GM18867 (cell line): ENCODE measurements around the gene RABGAP1L.
"Not testable (repeated sequence)": the region's sequence is repeated elsewhere in the genome, so short reads cannot be mapped to it uniquely, and the experiment has no call there.

ENCODE experiments used
- ATAC-seq: cut with Tn5 transposase; IDR thresholded peaks from one replicate; pipeline ENCODE4 v1.9.1; 2021; ENCODE audit warnings: mild to moderate bottlenecking, moderate library complexity; ENCODE audit not compliant: unreplicated experiment

Gene RABGAP1L

DNA sequence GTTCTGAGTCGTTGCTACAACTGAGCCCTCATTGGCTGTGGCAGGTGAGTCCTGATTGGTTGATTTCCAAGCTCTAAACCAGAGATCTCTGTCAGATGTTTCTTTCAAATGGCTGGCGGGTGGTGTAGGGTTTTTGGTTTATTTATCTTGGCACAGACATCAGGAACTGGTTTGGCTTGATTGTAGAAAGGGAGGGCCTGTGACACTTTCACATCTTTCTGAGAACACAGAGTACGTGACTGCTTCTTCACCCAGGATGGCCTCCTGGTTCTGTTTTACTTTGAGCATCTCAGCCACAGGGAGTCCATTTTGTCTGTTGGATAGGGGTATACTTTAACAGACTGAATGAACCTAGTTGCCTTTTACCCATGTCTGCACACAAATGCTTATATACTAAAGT lies 199.0 kb downstream of the RABGAP1L start:
- no peak for ATAC-seq

GRCh38 chr1:174358786-174359453 lies 199.6 kb downstream of the RABGAP1L start:
- ATAC-seq = no peak

DNA sequence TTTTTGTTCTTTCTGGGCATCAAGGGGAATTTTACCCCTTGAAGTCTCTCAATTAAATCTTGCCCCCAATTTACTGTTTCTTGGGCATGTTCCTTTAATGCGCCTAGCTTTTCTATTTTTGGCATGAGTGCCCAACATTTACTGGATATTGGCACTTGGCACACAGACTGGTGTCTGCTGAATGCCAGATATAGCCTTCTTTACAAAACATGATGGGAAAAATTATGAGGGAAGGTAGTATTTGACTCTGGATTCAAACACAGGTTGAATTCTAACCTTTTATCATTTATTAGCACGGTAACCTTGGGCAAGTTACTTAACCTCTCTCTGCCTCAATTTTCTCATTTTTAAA lies 200.1 kb downstream of the RABGAP1L start:
- ATAC-seq = no peak

DNA sequence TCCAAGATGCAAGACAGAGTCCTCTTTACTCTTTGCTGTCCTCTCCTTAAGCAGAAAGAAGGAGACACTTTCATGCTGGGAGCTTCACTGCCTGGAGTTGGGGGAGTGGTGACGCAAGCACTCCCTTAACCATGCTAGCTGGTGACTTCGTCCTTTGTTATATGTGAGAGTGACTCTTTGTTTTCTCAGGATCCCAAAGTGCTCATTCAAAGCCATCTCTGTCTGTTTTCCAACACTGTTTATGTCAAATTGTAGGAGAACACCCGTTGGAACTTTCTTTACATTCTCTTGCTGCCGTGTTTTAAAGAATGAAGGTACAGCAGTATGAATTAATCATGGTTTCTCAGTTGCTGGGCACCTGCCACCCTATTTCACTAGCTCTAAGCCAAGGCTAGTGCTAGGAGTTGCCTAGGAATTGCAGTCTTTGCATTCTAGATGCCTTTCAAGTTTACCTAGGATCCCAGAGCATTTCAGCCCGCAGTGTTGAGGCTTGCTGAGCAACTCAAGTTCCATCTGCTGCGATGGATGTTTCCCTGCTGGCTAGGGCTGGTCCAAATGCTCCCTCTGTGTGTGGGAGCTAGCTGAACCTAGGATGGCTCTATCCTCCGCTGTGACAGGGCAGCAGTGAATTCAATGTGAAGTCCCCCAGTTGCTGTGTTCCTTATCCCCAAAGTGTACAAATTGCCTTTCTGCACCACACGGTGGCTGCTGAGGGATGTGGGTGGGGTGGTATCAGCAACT lies 205.8 kb downstream of the RABGAP1L start:
- no peak for ATAC-seq

GRCh38 chr1:174366946-174367345 lies 207.6 kb downstream of the RABGAP1L start:
- ATAC-seq = no peak

GRCh38 chr1:174367892-174368291 lies 208.6 kb downstream of the RABGAP1L start:
- no peak for ATAC-seq

DNA sequence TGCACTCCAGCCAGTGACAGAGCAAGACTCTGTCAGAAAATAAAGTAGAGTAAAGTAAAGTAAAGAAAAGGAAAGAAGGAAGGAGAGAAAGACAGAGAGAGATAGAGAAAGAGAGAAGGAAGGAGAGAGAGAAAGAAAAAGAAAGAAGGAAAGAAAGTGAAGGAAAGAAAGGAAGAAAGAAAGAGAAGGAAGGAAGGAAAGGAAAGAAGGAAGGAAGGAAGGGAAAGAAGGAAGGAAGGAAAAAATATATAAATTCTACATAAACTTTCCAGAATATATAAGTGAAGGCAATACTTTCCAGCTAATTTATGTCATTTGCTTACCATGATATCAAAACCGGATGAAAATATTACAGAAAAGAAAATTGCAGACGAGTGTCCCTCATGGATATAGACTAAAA lies 216.7 kb downstream of the RABGAP1L start:
- no peak for ATAC-seq

DNA sequence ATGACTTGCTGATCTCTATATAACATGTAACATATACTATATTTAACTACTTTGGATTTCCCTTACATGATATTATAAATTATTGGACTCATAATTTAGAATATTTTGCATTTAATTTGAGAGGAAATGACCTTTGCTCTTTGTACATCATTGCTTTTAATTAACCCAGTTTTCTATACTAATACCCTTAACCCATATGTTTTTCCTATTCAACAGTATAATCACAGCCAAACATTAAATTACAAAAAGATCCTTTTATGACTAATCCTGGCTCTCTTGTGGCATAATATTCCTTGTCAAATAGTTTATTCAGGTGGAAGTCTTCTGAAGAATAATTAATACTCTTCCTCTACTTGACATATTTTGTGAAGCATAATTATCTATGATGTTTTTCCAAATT lies 232.4 kb downstream of the RABGAP1L start:
- no peak for ATAC-seq

DNA sequence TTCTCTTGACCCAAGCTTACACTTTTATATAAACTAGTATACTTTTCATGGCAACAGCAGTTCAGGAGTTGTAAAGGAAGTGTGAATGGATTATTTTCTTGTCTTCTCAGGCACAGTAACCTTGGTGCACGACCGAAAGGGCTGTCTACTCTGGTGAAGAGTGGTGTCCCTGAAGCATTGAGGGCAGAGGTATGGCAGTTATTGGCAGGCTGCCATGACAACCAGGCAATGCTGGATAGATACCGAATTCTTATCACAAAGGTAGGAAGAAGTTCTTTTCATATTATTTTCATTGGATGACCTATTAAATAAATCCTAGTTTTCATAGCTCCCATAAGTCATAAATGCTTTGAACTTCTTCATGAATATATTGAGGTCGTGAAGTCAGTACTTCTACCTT lies 234.6 kb downstream of the RABGAP1L start:
- no peak for ATAC-seq

GRCh38 chr1:174397261-174397660 lies 237.9 kb downstream of the RABGAP1L start:
- ATAC-seq = no peak

DNA sequence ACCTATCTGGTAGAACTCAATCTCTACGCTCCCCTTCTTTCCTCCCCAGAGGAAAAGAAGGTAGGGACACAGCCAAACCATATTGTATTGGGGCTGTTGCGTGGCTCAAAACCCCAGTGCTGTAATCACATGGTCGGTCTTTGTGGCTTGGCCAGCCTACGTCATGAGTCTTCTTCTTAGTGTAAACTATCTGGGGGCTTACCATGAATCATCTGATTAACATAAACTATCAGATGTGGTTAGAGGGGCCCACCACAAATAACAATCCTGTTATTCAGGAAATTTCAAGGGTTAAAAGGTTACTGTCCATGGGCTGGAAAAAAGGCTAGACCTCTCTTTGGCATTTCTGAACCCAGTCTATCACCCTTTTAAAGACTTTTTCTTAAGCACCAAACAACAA lies 238.9 kb downstream of the RABGAP1L start:
- no peak for ATAC-seq

DNA sequence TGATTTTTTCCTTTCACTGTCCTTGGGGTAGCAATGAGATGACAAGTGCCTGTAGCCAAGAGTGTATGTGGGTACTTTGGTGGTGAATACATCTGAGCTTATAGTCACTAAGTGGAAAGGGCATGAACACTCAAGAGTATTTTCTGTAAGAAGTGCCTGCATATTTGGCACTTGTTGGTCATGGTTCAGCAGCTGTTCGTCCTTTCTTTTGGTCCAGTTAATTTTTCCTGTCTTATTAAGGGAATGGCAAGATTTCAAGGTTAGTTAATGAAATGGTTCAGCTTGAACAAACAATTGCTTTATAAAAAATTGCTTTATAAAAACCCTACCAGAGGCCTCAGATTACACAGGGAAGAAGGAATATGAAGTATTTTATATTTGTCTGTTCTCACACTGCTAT lies 239.9 kb downstream of the RABGAP1L start:
- no peak for ATAC-seq

DNA sequence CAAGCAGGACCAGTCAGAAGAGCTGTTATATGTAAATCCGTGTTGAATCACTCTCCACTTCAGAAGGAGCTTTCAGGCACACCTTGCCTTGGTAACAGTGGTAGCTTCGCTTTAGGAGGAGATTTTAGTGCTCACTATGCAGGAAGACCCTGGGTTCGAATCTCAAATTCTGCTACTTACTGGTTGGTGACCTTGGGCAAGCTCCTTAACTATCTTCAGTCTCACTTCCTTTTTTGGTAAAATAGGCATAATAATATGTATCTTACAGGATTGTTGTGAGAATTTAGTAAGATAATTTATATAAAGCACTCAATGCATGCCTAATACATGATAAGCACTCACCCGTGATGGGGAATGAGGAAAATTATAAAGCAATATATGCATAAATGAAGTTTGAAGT lies 241.8 kb downstream of the RABGAP1L start:
- ATAC-seq = no peak

GRCh38 chr1:174405219-174405618 lies 245.9 kb downstream of the RABGAP1L start:
- ATAC-seq = no peak

- ATAC-seq = no peak
These were observed 247.1 kb downstream of the RABGAP1L start for GRCh38 chr1:174406421-174406820.

DNA sequence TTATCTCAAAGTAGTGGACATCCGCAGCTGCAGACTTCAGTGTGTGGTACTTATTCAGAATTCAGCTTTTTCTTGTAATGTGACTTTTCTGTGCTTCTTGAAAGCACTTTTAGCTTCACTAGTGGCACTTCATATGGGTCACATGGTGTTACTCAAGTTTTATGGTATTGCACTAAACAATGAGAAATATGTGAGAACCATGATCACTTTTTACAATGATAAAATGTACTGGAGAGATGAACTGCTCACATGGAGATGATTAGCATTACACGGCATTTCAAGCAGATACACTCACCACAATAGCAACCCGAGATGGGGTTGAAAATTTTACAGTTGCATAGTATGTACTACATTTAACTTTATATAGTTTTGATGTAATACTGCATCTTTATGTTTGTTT lies 248.3 kb downstream of the RABGAP1L start:
- ATAC-seq = no peak

- ATAC-seq = no peak
These were observed 248.8 kb downstream of the RABGAP1L start for GRCh38 chr1:174408146-174408545.

- ATAC-seq = not testable (repeated sequence)
These were observed 250.5 kb downstream of the RABGAP1L start for GRCh38 chr1:174409801-174410200.

- no peak for ATAC-seq
These were observed 254.3 kb downstream of the RABGAP1L start for GRCh38 chr1:174413632-174414031.

DNA sequence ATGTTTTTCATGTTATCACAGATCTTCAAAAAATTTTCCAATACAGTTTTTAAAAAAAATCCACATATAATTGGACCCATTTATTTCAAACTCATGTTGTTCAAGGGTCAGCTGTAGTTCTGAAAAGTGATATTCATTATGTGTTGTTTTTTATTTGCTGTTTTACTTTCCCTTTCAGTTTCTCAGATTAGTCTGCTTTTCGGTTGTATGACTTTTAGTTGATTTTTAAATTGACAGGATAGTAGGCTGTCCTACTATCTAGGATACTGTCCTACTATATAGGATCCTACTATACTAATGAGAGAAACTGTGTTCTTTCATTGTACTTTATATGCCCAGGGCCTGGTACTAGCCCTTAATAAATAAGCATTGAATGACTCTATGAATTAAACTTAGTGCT lies 254.9 kb downstream of the RABGAP1L start:
- ATAC-seq = no peak

GRCh38 chr1:174415506-174415905 lies 256.2 kb downstream of the RABGAP1L start:
- no peak for ATAC-seq

GRCh38 chr1:174417921-174418320 lies 258.6 kb downstream of the RABGAP1L start:
- ATAC-seq = no peak

- ATAC-seq = no peak
These were observed 265.8 kb downstream of the RABGAP1L start for GRCh38 chr1:174425121-174425520.
